Medulla oblongata (tissue), 1 donor: ENCODE data around the gene LHFPL2.

Experiments used
- DNase-seq: peaks from one replicate; pipeline ENCODE4 v3.0.0-alpha.2; 2015; ENCODE audit errors: extremely low spot score

LHFPL2 gene

DNA sequence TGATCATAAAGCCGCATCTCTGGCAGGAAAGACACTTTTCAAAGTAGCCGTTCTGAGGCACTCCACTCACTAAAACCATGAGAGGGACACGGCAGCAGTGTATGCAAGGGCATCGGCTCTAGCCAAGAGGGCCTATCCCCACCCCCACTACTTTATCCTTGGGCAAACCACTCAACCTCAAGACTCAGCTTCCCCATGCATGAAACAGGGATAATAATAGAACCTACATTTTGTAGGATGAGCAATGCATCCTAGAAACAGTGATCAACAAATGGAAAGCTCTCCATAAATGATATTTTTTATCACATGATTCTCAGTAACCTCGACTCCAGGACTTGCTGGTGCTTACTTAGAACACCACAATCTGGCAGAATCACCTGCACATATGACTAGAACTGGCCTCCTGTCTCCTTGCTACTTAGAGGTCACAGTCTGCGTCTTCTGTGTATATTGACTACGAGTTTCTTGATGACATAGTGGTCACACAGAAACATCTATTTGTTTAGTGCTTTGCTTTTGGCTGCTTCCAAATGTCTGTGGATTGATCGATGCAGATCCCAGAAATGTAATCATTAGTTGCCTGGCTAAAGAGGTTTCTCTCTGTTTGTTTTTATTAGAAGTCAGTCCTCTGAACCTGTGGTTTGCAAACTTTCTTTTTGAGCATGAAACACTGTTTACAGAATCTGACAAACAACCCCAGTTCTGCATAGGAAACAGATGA lies 102.1 kb downstream of the LHFPL2 start:
- no peak for DNase-seq

DNA sequence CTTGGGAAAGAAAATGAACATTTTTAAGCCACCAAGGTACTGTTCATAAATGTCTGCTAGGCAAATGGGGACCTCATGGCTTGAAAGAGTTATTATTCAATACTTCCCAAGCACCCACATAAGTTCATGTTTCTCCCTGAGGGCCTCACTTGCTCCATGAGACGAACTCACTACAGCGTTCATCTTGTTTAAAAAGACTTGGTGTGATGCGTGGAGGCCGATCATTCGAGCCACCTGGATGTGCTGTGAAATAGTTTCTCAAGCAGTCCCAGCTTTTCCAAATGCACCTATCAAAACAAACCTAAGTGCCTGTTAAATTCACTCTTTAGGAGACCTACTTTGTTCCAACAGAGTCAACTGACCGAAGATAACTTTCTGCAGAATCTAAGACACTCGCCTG lies 103.2 kb downstream of the LHFPL2 start:
- DNase-seq: no peak

DNA sequence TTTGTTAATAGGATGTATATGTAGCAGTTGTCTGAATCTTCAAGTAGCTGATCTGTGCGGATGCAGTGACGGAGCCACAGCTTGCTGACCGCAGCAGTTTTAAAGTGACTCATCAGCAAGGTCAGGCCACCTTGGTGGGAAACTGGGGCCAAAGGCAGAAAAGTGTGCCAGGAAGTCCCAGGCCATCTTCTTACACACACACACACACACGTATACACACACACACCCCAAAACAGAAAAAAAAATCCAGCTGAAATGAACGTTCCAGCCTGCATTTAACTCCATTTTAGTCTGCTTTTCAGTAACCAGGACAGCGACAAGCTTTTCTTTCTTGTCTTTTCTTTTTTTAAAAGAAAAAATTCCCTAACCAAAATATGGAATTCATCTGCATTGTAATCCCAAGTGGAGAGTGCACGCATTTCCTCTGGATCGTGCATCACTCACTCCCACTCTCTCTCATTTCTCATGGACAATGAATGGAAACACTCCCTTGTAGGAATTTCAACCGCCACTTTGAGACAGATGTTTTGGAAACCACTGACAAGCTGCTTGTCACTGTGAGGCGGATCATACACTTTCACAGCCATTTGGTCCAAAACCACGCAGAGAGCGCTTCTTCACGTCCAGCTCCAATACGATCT lies 103.9 kb downstream of the LHFPL2 start:
- no peak for DNase-seq

DNA sequence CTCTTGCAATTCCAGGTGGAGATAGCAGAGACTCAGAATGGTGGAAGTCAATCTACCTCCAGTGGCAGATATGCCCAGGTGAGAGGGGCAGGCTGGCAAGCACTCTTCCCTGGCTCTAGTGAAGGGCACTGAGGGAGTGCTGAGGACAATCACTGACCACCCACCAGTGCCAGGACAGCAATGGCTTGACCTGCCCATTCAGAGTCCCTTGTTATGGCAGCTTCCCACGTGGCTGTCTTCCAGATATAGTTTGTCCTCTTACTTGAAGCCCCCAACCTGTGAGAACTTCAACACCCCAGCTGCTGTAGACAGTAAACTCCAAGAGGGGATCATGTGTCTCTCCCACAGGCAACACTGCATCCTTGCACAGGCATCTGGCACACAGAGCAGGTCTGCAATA lies 104.7 kb downstream of the LHFPL2 start:
- DNase-seq: no peak

DNA sequence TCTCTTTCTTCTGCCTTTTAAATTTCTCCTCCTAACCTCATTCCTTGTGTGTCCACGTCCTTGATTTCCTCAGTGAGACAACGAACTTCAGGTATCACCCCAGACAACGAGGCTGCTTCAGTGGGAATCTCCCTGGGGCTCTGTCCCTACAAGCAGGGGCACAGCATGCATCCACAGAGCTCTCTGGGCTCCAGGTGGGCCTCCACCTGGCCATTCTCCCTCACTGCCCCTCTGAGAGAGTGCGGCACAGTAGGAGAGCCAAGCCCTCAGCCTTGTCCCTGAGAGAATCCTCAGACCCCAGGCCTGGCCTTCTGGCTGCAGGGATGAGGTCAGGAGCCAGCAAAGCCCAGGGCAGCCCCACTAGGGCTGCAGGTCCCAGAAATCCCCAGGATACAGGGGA lies 105.3 kb downstream of the LHFPL2 start:
- DNase-seq: no peak

DNA sequence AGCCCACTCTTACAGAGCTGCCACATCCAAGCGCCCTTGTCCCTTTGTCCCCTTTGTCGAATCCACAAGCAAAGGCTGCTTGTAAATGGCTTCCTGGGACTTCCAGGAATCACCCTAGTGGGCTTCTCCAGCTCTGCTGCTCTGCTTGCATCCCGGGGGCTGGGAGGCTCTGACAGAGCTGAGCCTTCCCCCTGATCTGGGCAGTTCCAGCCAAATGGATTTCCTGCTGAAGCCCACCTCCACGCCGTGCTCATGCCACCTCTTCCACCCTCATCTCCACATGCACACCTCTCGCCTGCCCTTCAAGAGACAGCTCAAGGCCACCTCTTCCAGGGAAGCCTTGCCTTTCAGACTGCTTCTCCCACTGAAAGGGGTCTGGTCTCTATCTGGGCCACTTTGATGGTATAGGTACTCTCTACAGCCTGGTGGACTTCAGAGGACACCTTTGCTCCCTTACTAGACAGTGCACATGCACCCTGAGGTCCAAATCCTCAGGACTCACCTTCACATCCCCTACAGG lies 106.2 kb downstream of the LHFPL2 start:
- no peak for DNase-seq

DNA sequence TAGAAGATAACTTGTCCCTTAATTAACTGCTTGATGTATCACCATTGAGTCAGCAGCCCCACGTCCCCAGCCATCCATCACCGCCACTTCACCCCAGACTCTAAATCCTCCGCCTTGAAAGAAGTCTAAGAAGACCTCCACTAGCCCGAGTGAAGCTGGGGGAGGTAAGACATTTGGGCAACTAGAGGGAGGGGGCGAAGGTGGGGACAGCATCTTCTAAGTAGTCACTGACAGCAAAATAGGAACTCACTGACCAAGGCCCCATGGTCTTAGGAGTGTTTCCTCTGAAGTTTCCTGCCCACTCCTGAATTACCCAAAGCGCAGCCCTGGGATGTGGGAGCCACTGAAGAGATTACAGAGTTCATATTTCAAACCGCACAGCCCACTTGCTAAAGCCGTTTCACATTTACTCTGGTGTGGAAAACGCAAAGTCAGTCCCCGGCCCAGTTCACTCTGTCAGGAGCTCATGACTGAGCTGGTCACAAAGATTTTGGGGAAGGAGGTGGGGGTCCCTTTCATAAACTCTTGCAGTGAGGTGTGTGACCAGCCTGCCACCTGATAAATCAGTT lies 107.4 kb downstream of the LHFPL2 start:
- no peak for DNase-seq

DNA sequence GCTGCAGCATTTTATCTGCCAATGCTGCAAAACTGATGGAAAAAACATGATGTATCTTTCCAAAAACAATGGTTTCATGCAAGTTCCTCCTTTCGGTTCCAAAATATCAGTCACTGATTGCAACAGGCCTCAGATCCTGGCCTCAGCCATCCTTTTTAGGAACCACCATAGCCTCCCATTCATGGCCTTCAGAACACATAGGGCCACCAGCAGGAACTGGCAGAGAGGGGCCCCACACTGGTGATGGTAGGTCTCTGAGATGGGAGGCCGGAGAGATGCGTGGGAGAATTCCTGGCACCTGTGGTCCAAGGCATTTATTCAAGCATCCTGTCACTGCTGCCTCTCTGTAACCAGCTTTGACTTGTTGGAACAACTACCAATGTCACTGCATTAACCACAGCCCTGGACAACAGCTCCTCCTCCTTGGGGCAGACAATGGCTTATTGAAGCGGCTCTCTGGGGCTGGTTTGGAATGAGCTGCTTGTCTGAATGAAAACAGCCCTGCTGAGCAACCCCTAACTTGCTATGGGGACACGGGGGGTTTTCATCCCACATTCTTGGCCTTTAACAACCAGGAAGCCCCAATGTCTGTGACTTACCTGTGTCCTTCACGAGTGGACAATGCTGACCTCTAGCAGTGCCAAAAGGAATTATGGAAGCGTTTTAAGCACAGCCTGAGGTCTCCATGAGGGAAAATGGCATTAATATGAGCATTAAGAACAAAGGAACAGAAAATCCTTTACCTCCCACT lies 108.1 kb downstream of the LHFPL2 start:
- peak; percentile 93 for DNase-seq

DNA sequence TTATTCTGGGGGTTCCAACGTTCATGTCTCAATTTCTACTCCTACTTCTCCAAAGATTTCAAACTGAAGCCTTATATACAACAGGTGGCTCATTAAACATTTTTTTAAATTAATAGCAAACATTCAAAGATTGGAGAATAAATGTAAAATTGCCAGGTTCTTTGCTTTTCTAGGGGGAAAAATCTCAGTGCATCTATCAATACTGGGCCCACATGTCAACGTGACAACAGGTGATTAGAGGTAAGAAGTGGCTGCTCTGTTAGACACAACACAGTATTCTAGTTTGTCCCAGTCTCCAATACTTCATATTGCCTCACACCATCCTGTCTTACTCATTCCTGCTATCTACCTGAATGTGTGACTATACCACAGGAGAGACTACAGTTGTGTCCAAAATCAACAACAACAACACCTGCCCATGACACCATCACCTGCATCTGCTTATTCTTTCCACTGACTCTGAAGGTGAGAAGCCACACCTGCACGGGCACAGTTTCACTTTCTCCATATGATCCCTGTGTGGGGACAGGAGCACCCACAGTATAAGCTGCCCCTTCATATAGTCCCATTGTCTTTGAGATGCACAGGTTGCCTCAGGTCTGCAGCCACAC lies 110.2 kb downstream of the LHFPL2 start:
- no peak for DNase-seq

DNA sequence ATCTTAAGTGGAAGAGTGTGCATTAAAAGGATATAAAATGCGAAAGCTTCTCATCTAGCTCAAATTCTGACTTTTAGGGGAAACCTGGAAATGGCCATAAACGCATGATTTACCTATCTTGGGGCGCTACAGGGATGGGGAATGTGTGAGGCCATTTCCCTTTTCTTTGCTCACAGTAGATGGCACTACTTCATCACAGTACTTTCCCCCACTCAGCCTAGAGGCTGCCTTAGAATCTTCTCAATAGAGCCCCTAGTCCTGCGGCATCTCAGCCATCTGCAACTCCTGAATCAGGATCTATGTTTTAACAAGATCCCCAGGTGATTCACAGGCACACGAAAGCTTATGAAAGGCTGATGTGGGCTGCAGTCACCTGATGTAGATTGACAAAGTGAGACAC lies 110.8 kb downstream of the LHFPL2 start:
- peak; percentile 86 for DNase-seq

DNA sequence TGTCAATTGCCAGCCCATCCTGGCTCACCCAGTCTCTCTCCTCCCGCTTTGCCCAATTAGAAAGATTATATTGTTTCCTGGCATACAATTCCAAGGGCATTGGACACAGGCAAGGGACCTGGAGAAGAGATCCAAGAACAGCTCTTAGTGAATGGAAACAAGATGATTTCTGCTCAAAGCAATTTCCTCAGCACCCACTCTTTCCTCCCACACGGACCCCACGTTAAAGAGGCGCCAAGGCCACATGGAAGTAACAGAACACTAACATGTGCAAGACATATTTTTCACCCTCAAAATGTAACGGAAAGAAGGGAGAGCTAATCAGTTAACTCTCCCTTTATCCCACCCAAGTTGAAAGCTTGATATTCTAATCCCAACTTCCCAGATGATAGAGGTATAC lies 111.2 kb downstream of the LHFPL2 start:
- no peak for DNase-seq

DNA sequence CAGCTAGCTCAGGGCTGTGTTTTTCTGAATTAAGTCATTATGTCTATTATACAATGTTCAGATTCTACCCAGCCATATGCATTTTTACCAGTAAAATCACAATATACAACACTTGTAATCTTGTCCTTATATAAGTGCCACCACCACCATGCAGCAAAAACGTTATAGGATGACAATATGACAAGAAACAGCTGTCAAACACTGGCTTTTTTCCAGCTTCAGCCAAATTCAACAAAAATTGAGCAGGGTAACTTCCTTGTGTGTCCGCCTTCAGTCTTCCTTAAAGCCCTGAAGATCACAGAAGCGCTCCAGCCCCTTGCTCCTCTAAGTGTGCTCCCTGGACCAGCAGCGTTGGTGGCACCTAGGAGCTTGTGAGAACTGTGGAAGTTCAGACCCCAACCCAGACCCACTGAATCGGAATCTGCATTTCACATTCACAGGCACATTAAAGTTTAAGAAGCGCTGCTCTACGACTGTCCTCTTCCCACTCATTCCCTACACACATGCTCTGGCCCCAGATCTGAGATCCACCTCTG lies 111.8 kb downstream of the LHFPL2 start:
- no peak for DNase-seq

DNA sequence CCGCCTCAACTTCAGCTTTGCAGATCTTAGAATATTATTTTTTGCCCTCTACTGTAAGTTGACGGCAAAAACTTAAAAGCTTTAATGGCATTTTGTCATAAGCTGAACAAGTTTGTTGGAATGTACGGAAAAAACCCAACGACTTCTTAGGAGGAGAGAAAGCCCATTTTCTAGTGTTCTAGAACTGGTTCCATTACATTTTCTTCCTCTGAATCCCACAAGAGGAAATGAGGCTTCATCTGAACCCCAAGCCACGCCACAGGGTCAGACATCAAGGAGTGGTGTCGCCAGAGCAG lies 113.7 kb downstream of the LHFPL2 start:
- DNase-seq: no peak

DNA sequence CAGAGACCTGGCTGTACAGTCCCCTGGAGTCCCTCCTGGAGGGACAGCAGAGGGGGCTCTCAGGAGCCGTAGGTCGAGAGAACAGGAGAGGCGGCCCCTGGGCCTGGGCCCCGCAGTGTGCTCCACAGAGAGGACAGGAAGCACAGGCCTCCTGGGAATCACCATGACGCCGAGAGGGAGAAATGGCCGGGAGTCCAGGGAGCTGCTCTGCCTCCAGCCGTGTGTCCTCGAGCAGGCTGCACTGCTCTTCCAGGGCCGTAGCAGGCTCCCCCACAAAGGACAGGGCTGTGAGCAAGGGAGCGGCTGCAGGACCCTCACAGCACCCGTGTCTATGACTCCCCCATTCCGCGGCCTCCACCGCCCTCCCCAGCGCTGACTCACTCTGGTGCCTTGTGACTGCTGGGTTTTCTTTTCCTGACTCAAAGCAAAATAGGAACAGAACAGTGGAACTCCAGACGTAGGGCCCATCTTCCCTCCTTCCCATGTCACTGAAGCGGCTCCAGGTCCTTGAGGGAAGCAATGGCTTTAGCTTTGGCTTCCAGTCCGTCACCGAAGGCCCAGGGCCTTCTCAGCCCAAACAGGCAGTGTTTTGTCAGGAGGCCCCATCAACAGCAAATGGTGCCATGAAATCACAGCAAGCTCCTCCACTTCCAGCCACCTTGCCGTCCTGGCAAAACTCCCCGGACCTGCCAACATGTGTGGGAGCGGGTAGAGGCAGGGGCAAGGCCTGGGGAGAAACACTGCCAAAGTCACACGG lies 114.2 kb downstream of the LHFPL2 start:
- peak; percentile 48 for DNase-seq

DNA sequence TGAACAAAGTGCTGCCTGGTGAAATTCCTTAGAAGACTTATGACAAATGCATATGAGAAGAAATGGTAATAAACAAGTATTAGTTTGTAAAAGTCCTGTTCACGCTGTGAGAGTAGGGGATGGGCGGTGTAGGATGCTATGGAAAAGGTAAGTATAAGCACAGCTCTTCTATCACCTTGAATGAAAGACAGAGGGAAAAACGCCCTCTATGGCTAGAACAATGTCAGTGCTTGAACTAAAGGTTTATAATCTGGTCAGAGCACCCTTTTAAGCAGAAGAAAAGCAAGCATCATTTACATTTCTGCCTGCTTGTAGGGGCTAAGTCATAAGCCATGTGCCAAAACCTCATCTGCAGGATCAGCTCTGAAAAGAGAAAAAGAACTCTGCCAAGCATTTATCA lies 115.2 kb downstream of the LHFPL2 start:
- DNase-seq: no peak

DNA sequence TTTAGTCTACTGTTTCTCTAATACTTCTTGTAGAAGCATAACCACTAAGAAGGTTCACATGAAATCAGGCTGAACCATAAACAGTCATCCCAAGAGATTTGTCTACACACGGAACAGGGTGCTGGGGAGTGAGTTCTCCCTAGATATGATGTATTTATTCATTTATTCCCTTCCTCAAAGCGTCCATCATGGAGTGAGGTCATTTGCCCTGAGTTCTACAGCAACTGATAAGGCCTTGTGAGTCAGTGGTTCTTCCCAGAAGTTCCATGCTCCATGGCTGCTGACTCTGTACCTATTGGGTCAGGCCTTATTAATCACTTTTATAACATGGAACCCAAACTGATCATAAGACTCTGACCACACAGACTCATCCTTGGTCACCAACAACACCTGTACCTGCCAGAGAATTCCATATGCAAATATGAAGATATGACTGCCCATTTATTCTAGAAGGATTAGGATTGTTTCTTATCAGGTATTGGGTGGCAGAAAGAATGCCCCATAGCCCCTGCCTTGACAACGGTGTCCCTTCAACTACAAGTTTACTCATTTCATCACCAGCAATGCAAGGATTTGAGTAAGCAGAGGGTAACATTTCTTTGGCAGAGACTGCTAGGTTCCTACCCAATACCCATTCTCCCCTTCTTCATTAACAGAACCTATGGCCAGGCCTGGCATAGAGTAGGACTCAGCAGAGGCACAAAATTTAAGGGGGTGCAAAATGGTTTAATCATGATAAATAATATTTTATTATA lies 118.1 kb downstream of the LHFPL2 start:
- DNase-seq: no peak

DNA sequence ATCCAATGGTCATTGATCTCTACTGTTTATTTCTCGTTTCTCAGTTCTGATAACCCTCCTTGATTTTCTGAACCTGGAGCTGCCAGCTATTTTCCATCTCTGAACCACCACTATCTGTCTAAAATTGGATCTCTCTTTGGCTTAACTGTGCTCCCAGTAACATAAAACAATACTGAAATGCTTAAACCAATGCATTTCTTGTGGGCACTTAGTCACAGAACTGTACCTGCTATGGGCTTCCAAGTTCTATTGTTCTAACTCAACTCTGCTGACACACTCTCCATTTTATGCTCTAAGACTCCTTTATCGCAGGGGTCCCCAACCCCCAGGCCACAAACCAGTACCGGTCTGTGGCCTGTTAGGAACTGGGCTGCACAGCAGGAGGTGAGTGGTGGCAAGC lies 120.6 kb downstream of the LHFPL2 start:
- no peak for DNase-seq

DNA sequence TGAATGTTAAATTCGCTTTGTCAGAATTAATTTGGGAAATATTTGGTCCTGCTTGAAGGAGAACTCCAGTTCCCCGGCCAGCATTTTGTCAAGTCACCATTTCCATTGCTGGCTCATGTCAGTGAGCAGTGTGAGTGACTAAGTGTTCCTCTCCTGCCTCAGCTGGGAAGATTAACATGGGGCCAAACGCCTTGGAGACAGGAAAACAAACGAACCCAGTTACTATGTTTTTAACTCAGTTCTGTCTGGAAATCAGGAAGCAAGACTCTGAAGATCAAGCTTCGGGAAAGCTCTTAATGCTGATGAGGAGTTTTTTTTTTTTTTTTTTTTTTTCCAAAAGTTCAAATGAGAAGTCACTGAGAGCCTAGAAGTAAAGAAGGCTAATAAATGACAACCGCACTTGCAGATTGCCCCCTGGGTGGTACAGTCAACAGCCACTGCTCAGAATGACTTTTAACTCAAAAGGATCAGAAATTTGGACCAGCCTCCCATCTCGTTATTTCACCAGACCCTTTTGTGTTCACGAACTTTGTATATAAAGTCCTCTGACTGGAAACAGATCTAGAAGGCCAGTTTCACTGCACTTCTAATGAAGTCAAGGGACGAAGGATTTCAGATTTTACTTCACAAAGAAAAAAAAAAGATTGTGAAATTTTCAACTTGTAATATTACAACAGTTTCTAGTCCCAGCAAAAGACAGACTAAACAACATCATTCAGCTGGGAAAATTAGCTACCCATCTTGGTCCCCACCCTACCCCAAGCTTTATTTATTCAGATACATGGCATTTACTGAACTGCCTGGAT lies 121.3 kb downstream of the LHFPL2 start:
- DNase-seq: peak; percentile 81

DNA sequence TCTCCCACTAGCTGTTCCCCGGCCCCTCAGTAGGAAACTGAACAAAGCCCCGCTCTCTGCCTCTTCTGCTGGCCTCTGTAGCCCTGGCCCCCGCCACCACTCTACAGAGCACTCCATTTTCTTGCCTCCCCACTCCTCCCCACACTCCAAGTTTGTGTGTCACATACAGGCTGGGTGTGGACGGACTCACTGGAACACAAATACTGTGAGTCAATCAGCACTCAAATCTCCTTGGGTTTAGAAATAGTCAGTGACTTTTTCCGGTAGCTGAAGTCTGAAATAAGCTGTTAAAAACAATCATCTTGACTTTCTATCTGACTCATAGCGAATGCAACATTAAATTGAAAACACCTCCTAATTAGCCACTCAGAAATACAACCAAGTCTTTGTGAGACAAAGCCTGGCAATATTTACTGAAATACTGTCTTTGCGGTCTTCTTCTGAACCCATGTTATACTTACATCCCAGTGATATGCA lies 122.5 kb downstream of the LHFPL2 start:
- DNase-seq: no peak
